GM23338 (cell line): ENCODE measurements around the gene ARID1B. TPM values are rescaled to one million over a fixed set of nuclear protein-coding genes. Genes with fewer than 3 reads are reported as not detected.

Experiments used
- ATAC-seq: fragments of 200-7000 bp; cut with Tn5 transposase; 3 replicates; pipeline ENCODE4 v1.9.1; 2020
- DNase-seq: peaks from one replicate; pipeline ENCODE4 v3.0.0-alpha.2; 2015; ENCODE audit warnings: low spot score
- H2AFZ ChIP-seq: fragments of 200-600 bp; sonication (generic); 2 replicates; pipeline ENCODE4 v1.8.0; 2016; ENCODE audit warnings: antibody characterized with exemption, mild to moderate bottlenecking, moderate library complexity
- H3F3A ChIP-seq: fragments of 200-600 bp; sonication (generic); replicated peaks from 2 replicates; pipeline ENCODE4 v1.8.0; 2017; ENCODE audit warnings: antibody characterized with exemption, mixed run types, low read depth
- H3K27ac ChIP-seq: fragments of 200-600 bp; sonication (generic); 2 replicates; pipeline ENCODE4 v1.6.1; 2016; ENCODE audit warnings: low read depth
- H3K27me3 ChIP-seq: fragments of 200-600 bp; sonication (generic); 2 replicates; pipeline ENCODE4 v1.8.0; 2016; ENCODE audit warnings: mild to moderate bottlenecking, mixed run types, moderate library complexity; ENCODE audit not compliant: insufficient read depth
- H3K36me3 ChIP-seq: fragments of 200-600 bp; sonication (generic); 2 replicates; pipeline ENCODE4 v1.8.0; 2016; ENCODE audit warnings: mild to moderate bottlenecking; ENCODE audit not compliant: insufficient read depth
- H3K4me1 ChIP-seq: fragments of 200-600 bp; sonication (generic); 2 replicates; pipeline ENCODE4 v1.8.0; 2016; ENCODE audit warnings: mild to moderate bottlenecking, moderate library complexity; ENCODE audit not compliant: insufficient read depth
- H3K4me2 ChIP-seq: fragments of 200-600 bp; sonication (generic); 2 replicates; pipeline ENCODE4 v1.7.1; 2017; ENCODE audit warnings: mixed run types
- H3K4me3 ChIP-seq: fragments of 200-600 bp; sonication (generic); 2 replicates; pipeline ENCODE4 v1.6.1; 2016; ENCODE audit warnings: mixed run types
- H3K79me2 ChIP-seq: fragments of 200-600 bp; sonication (generic); replicated peaks from 2 replicates; pipeline ENCODE4 v1.8.0; 2017; ENCODE audit warnings: mild to moderate bottlenecking; ENCODE audit not compliant: insufficient read depth
- H3K9me2 ChIP-seq: fragments of 200-600 bp; sonication (generic); 2 replicates; pipeline ENCODE4 v1.8.0; 2017; ENCODE audit not compliant: insufficient read depth
- H4K20me1 ChIP-seq: fragments of 200-600 bp; sonication (generic); replicated peaks from 2 replicates; pipeline ENCODE4 v1.8.0; 2017; ENCODE audit warnings: mild to moderate bottlenecking; ENCODE audit not compliant: insufficient read depth
- H3K27ac Mint-ChIP-seq: 2 replicates; pipeline ENCODE4 v1.8.0; 2020; ENCODE audit warnings: inconsistent platforms, mild to moderate bottlenecking, moderate library complexity, mixed read lengths
- H3K27me3 Mint-ChIP-seq: 3 replicates; pipeline ENCODE4 v1.8.0; 2022; ENCODE audit warnings: low read depth, mild to moderate bottlenecking, moderate library complexity, mixed read lengths, inconsistent platforms; ENCODE audit not compliant: insufficient read depth, poor library complexity
- H3K36me3 Mint-ChIP-seq: 3 replicates; pipeline ENCODE4 v1.8.0; 2021; ENCODE audit warnings: low read depth, mild to moderate bottlenecking, inconsistent platforms, moderate library complexity, mixed read lengths
- H3K4me1 Mint-ChIP-seq: 3 replicates; pipeline ENCODE4 v1.8.0; 2020; ENCODE audit warnings: mild to moderate bottlenecking, inconsistent platforms, mixed read lengths
- H3K4me3 Mint-ChIP-seq: 3 replicates; pipeline ENCODE4 v1.8.0; 2021; ENCODE audit warnings: moderate library complexity, mild to moderate bottlenecking, inconsistent platforms, mixed read lengths
- H3K9me3 Mint-ChIP-seq: 3 replicates; pipeline ENCODE4 v1.8.0; 2020; ENCODE audit warnings: moderate library complexity, mild to moderate bottlenecking, inconsistent platforms, mixed read lengths
- CREB1 ChIP-seq: fragments of 250-450 bp; sonication (Bioruptor Pico); IDR thresholded peaks from 2 replicates; pipeline ENCODE4 v1.5.0; 2020; ENCODE audit warnings: low read depth, mild to moderate bottlenecking, moderate library complexity
- CTCF ChIP-seq, 2 experiments: fragments of 200-600 bp in 1 of 2; sonication (generic) in 1 of 2; conservative IDR thresholded peaks; 2 replicates each; pipeline versions ENCODE4 v1.5.1 to v1.6.1; 2016 to 2017; ENCODE audit warnings: antibody characterized with exemption in 2 of 2, low read depth in 2 of 2, mild to moderate bottlenecking in 2 of 2, moderate library complexity in 1 of 2
- ETS1 ChIP-seq: IDR thresholded peaks from 2 replicates; pipeline ENCODE4 v1.6.1; 2016; ENCODE audit warnings: antibody characterized with exemption
- EZH2 ChIP-seq: fragments of 200-600 bp; sonication (generic); IDR thresholded peaks from one replicate; pipeline ENCODE4 v1.8.0; 2017; ENCODE audit warnings: antibody characterized with exemption, mild to moderate bottlenecking, low read depth; ENCODE audit not compliant: unreplicated experiment
- EZH2phosphoT487 ChIP-seq: fragments of 200-600 bp; sonication (generic); IDR thresholded peaks from one replicate; pipeline ENCODE4 v1.8.1; 2018; ENCODE audit warnings: antibody characterized with exemption; ENCODE audit not compliant: unreplicated experiment
- JUNB ChIP-seq: IDR thresholded peaks from one replicate; pipeline ENCODE4 v1.6.1; 2016; ENCODE audit warnings: antibody characterized with exemption; ENCODE audit not compliant: unreplicated experiment
- NANOG ChIP-seq: IDR thresholded peaks from 2 replicates; pipeline ENCODE4 v1.6.1; 2016; ENCODE audit warnings: antibody characterized with exemption, borderline replicate concordance
- POLR2AphosphoS5 ChIP-seq: IDR thresholded peaks from 2 replicates; pipeline ENCODE4 v1.6.1; 2016; ENCODE audit warnings: antibody characterized with exemption, low read depth
- REST ChIP-seq: IDR thresholded peaks from one replicate; pipeline ENCODE4 v1.6.1; 2018; ENCODE audit warnings: antibody characterized with exemption; ENCODE audit not compliant: unreplicated experiment
- STAT1 ChIP-seq: IDR thresholded peaks from one replicate; pipeline ENCODE4 v1.6.1; 2016; ENCODE audit warnings: antibody characterized with exemption; ENCODE audit not compliant: unreplicated experiment
- ZNF114 ChIP-seq: fragments of 250-450 bp; sonication (Bioruptor Pico); IDR thresholded peaks from 2 replicates; pipeline ENCODE4 v1.5.0; 2020; ENCODE audit warnings: mild to moderate bottlenecking, moderate library complexity
- ZNF331 ChIP-seq: fragments of 250-450 bp; sonication (Bioruptor Pico); IDR thresholded peaks from 2 replicates; pipeline ENCODE4 v1.5.0; 2020; ENCODE audit warnings: low read depth, mild to moderate bottlenecking, moderate library complexity
- ZNF462 ChIP-seq: fragments of 250-450 bp; sonication (Bioruptor Pico); IDR thresholded peaks from 2 replicates; pipeline ENCODE4 v1.5.0; 2020; ENCODE audit warnings: mild to moderate bottlenecking, moderate library complexity
- polyA plus RNA-seq: library from polyadenylated mRNA; unstranded; fragments of >200 nt; fragmentation: Nextera tagmentation; extraction: Ambion mirVana; gene quantifications from 2 replicates; pipeline ENCODE4 v1.2.1, GENCODE V29; 2016
- total RNA-seq: library from RNA; depleted of rRNA; stranded (reverse); fragments of >200 nt; shearing (Covaris generic); gene quantifications from 2 replicates; pipeline ENCODE4 v1.2.3, GENCODE V29; 2014

Gene ARID1B
- total and polyA plus RNA-seq, 2 experiments from 2014 or later: 59.3 to 72.2 TPM

GRCh38 chr6:157206359-157206815 is 429.2 kb downstream of the ARID1B start:
- peaks cover 29% of the 10 kb centered on the region for H3K36me3 Mint-ChIP-seq
- H3K27ac Mint-ChIP-seq: no peak overlapping the region
- no peak for ATAC-seq
- Histone ChIP-seq H3F3A (no peaks in the 10 kb centered on the region), H4K20me1 (no peaks in the 10 kb centered on the region), H3K27me3 (no peaks in the 10 kb centered on the region), H3K27ac (no peak overlapping the region), H3K4me2 (no peak overlapping the region), H3K4me1 (no peaks in the 10 kb centered on the region), H3K79me2 (no peaks in the 10 kb centered on the region), H3K4me3 (no peak overlapping the region), H3K9me2 (no peaks in the 10 kb centered on the region), H3K36me3 (peaks cover 19% of the 10 kb centered on the region), H2AFZ (no peak overlapping the region)
- H3K27me3 Mint-ChIP-seq: peaks cover 4% of the 10 kb centered on the region
- TF ChIP-seq CTCF (conservative IDR thresholded peaks at IDR 0.05; ENCODE audit: low read depth in 2 of 2): no peak
- no peak for TF ChIP-seq EZH2phosphoT487
- TF ChIP-seq REST: no peak
- no peak for TF ChIP-seq POLR2AphosphoS5
- TF ChIP-seq ZNF331: no peak
- TF ChIP-seq EZH2: no peak
- TF ChIP-seq CREB1 (CRISPR knock-in tag): no peak
- TF ChIP-seq ZNF462 (CRISPR knock-in tag): no peak
- no peak for TF ChIP-seq STAT1
- TF ChIP-seq JUNB: no peak
- TF ChIP-seq NANOG: no peak
- no peak for TF ChIP-seq ZNF114
- no peak for TF ChIP-seq ETS1
- no peaks in the 10 kb centered on the region; the same call in 2 of the 3 replicates for H3K9me3 Mint-ChIP-seq
- no peak for DNase-seq
- no peaks in the 10 kb centered on the region; the same call in 2 of the 3 replicates for H3K4me1 Mint-ChIP-seq
- H3K4me3 Mint-ChIP-seq: no peak overlapping the region; the same call in 2 of the 3 replicates
